Mesendoderm (in vitro differentiated cells): Measurements from ENCODE around the gene QSOX1.

Experiments
- DNase-seq: peaks from one replicate; pipeline ENCODE4 v3.0.0; 2013
- H2AK5ac ChIP-seq: 2 replicates; pipeline ENCODE4 v1.6.1; 2013; ENCODE audit warnings: low read length, inconsistent platforms
- H2BK120ac ChIP-seq: 2 replicates; pipeline ENCODE4 v1.6.1; 2013; ENCODE audit warnings: low read depth, mild to moderate bottlenecking, low read length, moderate library complexity, mixed read lengths
- H2BK15ac ChIP-seq: replicated peaks from 2 replicates; pipeline ENCODE4 v1.6.1; 2013; ENCODE audit warnings: low read depth, mild to moderate bottlenecking, moderate library complexity
- H2BK5ac ChIP-seq: 2 replicates; pipeline ENCODE4 v1.6.1; 2013; ENCODE audit warnings: low read length, inconsistent platforms
- H3K18ac ChIP-seq: 2 replicates; pipeline ENCODE4 v1.6.1; 2013; ENCODE audit warnings: mild to moderate bottlenecking, low read length, mixed read lengths
- H3K23ac ChIP-seq: one replicate; pipeline ENCODE4 v1.6.1; 2013; ENCODE audit warnings: low read length
- H3K27ac ChIP-seq: 2 replicates; pipeline ENCODE4 v1.5.1; 2013; ENCODE audit warnings: low read depth, mild to moderate bottlenecking, inconsistent platforms, low read length, moderate library complexity
- H3K27me3 ChIP-seq: 2 replicates; pipeline ENCODE4 v1.6.1; 2013; ENCODE audit warnings: low read length, control low read depth, mild to moderate bottlenecking, inconsistent platforms; ENCODE audit not compliant: insufficient read depth, poor library complexity
- H3K36me3 ChIP-seq: 2 replicates; pipeline ENCODE4 v1.6.1; 2013; ENCODE audit warnings: low read length, inconsistent platforms; ENCODE audit not compliant: control insufficient read depth, insufficient read depth
- H3K4ac ChIP-seq: one replicate; pipeline ENCODE4 v1.6.1; 2013; ENCODE audit warnings: low read depth, mild to moderate bottlenecking, low read length, moderate library complexity
- H3K4me1 ChIP-seq: 2 replicates; pipeline ENCODE4 v1.6.1; 2013; ENCODE audit warnings: low read depth, low read length, inconsistent platforms; ENCODE audit not compliant: control insufficient read depth
- H3K4me2 ChIP-seq: 2 replicates; pipeline ENCODE4 v1.6.1; 2013; ENCODE audit warnings: low read length
- H3K4me3 ChIP-seq: 2 replicates; pipeline ENCODE4 v1.5.1; 2013; ENCODE audit warnings: mild to moderate bottlenecking, low read length
- H3K56ac ChIP-seq: one replicate; pipeline ENCODE4 v1.6.1; 2013; ENCODE audit warnings: low read length
- H3K79me1 ChIP-seq: 2 replicates; pipeline ENCODE4 v1.6.1; 2013; ENCODE audit warnings: low read length, inconsistent platforms
- H3K79me2 ChIP-seq: 2 replicates; pipeline ENCODE4 v1.6.1; 2013; ENCODE audit warnings: mild to moderate bottlenecking, low read length; ENCODE audit not compliant: control insufficient read depth, insufficient read depth
- H3K9ac ChIP-seq: 2 replicates; pipeline ENCODE4 v1.6.1; 2013; ENCODE audit warnings: low read length, inconsistent platforms
- H4K5ac ChIP-seq: one replicate; pipeline ENCODE4 v1.6.1; 2013; ENCODE audit warnings: low read length
- H4K8ac ChIP-seq: one replicate; pipeline ENCODE4 v1.6.1; 2013; ENCODE audit warnings: low read depth, mild to moderate bottlenecking, control low read depth, low read length, moderate library complexity
- WGBS: extraction: QIAGEN DNeasy Blood & Tissue Kit; methylation state at CpG from one replicate; pipeline ENCODE4 v1.1.7; 2013; ENCODE audit warnings: low lambda C conversion rate, missing lambda C conversion rate; ENCODE audit not compliant: insufficient coverage; ENCODE audit errors: extremely low coverage; 5-methylcytosine and 5-hydroxymethylcytosine counted together

The QSOX1 gene

GRCh38 chr1:180184041-180184440 lies 29.4 kb downstream of the QSOX1 start:
- no peak for DNase-seq
- Histone ChIP-seq H4K8ac (no peak overlapping the region), H2AK5ac (no peak overlapping the region)

DNA sequence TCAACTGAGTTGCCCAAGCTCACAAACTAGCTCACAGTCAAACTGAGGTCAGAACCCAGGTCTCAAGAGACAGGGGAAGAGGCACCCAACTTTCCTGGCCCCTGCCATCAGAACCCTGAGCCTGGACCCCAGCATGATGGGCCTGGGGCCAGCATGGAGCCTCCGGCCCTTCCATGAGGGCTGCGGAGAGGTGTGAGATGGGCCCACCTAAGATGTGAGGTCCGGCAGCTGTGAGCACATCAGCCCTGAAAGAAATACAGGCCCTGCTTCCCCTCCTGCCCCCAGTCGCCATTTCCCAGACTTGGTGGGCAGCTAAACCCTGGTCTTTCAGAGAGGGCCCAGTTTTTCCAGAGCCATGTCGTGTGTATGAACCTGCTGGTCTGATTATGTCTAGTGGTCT lies 30.6 kb downstream of the QSOX1 start:
- no peak overlapping the region for H2BK15ac ChIP-seq
- H4K5ac ChIP-seq = no peak overlapping the region
- H2BK5ac ChIP-seq = no peak overlapping the region
- no peak overlapping the region for H3K23ac ChIP-seq
- DNase-seq = no peak
- H3K9ac ChIP-seq = no peak overlapping the region
- no peak overlapping the region for H3K4ac ChIP-seq
- no peaks in the 10 kb centered on the region for H3K79me2 ChIP-seq
- no peak overlapping the region for H3K18ac ChIP-seq
- H2BK120ac ChIP-seq = no peak overlapping the region
- no CpG with 5 or more reads among the region's 5 CpGs for WGBS
- peaks cover 2% of the 10 kb centered on the region for H3K36me3 ChIP-seq
- no peak overlapping the region for H4K8ac ChIP-seq
- H3K79me1 ChIP-seq = no peaks in the 10 kb centered on the region
- H2AK5ac ChIP-seq = no peak overlapping the region
- H3K4me1 ChIP-seq = no peaks in the 10 kb centered on the region
- no peak overlapping the region for H3K56ac ChIP-seq
- H3K4me2 ChIP-seq = no peak overlapping the region
- no peak overlapping the region for H3K4me3 ChIP-seq
- no peak overlapping the region for H3K27ac ChIP-seq
- H3K27me3 ChIP-seq = no peaks in the 10 kb centered on the region

More at GRCh38 chr1:180184041-180184440, 29.4 kb downstream of the QSOX1 start:
- Histone ChIP-seq H3K36me3 (peaks cover 2% of the 10 kb centered on the region), H4K5ac (no peak overlapping the region), H3K27me3 (no peaks in the 10 kb centered on the region), H3K79me1 (no peaks in the 10 kb centered on the region), H2BK5ac (no peak overlapping the region), H3K4ac (no peak overlapping the region), H2BK120ac (no peak overlapping the region), H3K23ac (no peak overlapping the region), H3K18ac (no peak overlapping the region), H3K56ac (no peak overlapping the region), H3K4me1 (no peaks in the 10 kb centered on the region), H3K79me2 (no peaks in the 10 kb centered on the region), H3K4me3 (no peak overlapping the region), H3K4me2 (no peak overlapping the region), H2BK15ac (no peak overlapping the region), H3K9ac (no peak overlapping the region), H3K27ac (no peak overlapping the region)
- no CpG with 5 or more reads among the region's 9 CpGs for WGBS

DNA sequence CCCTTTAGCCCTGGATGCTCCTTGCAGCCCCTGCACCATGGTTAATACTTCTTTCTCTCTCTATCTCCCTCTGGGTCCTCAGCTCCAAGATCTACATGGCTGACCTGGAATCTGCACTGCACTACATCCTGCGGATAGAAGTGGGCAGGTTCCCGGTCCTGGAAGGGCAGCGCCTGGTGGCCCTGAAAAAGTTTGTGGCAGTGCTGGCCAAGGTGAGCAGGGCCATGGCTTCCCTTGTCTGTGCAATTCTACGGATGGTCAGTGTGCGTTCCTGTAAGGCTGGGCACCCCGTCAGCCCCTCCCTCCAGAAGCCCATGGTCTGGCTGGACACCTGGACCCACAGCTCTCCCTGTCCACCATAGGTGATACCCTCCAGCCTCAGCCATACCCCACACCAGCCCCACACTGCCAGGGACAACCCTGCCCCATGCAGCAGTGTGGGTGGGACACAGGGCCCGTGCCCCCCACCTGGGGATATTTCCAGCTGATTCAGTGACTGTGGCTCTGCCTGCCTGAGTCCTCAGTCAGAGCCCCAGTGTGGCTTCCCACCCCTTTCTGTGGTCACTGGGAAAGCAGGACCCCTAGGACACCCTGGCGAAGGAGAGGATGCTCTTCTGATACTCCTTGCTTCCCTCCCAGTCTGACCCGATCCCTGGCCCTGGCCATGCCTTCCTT lies 31.4 kb downstream of the QSOX1 start:
- Histone ChIP-seq H2BK5ac (no peak overlapping the region), H3K4me1 (no peaks in the 10 kb centered on the region), H4K5ac (no peak overlapping the region), H3K56ac (no peak overlapping the region), H4K8ac (no peak overlapping the region), H2AK5ac (no peak overlapping the region), H3K23ac (no peak overlapping the region), H3K27me3 (no peaks in the 10 kb centered on the region), H3K27ac (no peak overlapping the region), H3K79me1 (no peaks in the 10 kb centered on the region), H3K79me2 (no peaks in the 10 kb centered on the region), H3K4ac (no peak overlapping the region), H3K4me3 (no peak overlapping the region), H2BK15ac (no peak overlapping the region), H3K9ac (no peak overlapping the region), H2BK120ac (no peak overlapping the region), H3K36me3 (peaks cover 2% of the 10 kb centered on the region), H3K18ac (no peak overlapping the region), H3K4me2 (no peak overlapping the region)
- no peak for DNase-seq
- no CpG with 5 or more reads among the region's 9 CpGs for WGBS

DNA sequence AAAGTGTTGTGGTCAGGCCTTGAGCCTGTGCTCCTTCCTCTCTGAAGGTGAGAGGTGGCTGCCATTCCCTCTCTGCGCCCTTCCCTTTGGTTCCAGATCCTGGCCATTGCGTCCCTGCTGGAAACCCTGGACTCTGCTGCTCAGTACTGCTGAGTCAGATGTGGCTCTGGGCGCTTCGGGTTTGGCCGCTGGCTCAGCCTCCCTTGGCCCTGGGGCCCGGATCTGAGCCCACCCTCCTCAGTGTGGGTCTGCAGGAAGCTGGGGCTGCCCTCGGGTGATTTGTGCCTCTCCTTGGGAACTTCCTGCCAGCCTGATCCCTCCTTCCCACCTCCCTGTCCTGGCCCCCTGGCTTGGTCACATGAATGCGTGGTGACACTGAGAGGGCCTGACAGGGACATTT lies 32.2 kb downstream of the QSOX1 start:
- H3K27me3 ChIP-seq = no peaks in the 10 kb centered on the region
- H3K9ac ChIP-seq = no peak overlapping the region
- no peak overlapping the region for H2AK5ac ChIP-seq
- H3K56ac ChIP-seq = no peak overlapping the region
- H3K36me3 ChIP-seq = peaks cover 2% of the 10 kb centered on the region
- H2BK15ac ChIP-seq = no peak overlapping the region
- no peak overlapping the region for H4K8ac ChIP-seq
- no peaks in the 10 kb centered on the region for H3K79me2 ChIP-seq
- H3K4ac ChIP-seq = no peak overlapping the region
- no peak overlapping the region for H3K18ac ChIP-seq
- DNase-seq = peak; percentile 37
- H4K5ac ChIP-seq = no peak overlapping the region
- no peaks in the 10 kb centered on the region for H3K4me1 ChIP-seq
- H3K27ac ChIP-seq = no peak overlapping the region
- H3K4me2 ChIP-seq = no peak overlapping the region
- no peak overlapping the region for H3K4me3 ChIP-seq
- H2BK120ac ChIP-seq = no peak overlapping the region
- no peaks in the 10 kb centered on the region for H3K79me1 ChIP-seq
- H3K23ac ChIP-seq = no peak overlapping the region
- WGBS = no CpG with 5 or more reads among the region's 8 CpGs
- no peak overlapping the region for H2BK5ac ChIP-seq

DNA sequence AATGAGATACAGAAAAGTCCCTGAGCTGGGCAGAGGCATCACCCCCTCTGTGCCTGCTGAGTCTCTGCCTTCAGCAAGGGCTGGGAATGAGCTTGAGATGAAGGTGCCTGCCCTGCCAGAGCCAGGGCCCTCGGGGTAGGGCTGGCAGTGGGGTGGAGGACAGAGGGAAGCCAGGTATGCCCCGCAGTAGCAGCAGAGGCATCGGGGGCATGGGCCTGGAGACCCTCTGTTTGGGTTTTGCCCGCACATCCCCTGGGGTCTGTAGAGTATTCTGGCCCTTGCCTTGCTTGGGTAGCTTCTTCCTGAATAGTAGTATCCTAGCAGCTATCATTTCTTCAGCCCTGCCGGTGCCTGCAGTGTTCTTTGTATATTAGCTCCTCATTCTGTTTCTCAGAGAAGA lies 33.0 kb downstream of the QSOX1 start:
- Histone ChIP-seq H3K4me3 (no peak overlapping the region), H2BK5ac (no peak overlapping the region), H3K27ac (no peak overlapping the region), H3K27me3 (no peaks in the 10 kb centered on the region), H3K36me3 (peaks cover 2% of the 10 kb centered on the region), H2AK5ac (no peak overlapping the region), H4K5ac (no peak overlapping the region), H3K9ac (no peak overlapping the region), H3K4me1 (no peaks in the 10 kb centered on the region), H2BK120ac (no peak overlapping the region), H3K79me2 (no peaks in the 10 kb centered on the region), H3K79me1 (no peaks in the 10 kb centered on the region), H2BK15ac (no peak overlapping the region), H3K4ac (no peak overlapping the region), H3K4me2 (no peak overlapping the region), H3K18ac (no peak overlapping the region), H4K8ac (no peak overlapping the region), H3K23ac (no peak overlapping the region), H3K56ac (no peak overlapping the region)
- DNase-seq = no peak
- no CpG with 5 or more reads among the region's 5 CpGs for WGBS

- no peak overlapping the region for H4K5ac ChIP-seq
- H3K18ac ChIP-seq = no peak overlapping the region
- no peak overlapping the region for H3K4me2 ChIP-seq
- no peak overlapping the region for H2BK15ac ChIP-seq
- H3K36me3 ChIP-seq = peaks cover 2% of the 10 kb centered on the region
- H3K27ac ChIP-seq = no peak overlapping the region
- DNase-seq = peak; percentile 65
- no peak overlapping the region for H2BK5ac ChIP-seq
- no peak overlapping the region for H2AK5ac ChIP-seq
- H3K4ac ChIP-seq = no peak overlapping the region
- no peak overlapping the region for H4K8ac ChIP-seq
- no peak overlapping the region for H3K9ac ChIP-seq
- no CpG with 5 or more reads among the region's 8 CpGs for WGBS
- no peaks in the 10 kb centered on the region for H3K79me2 ChIP-seq
- no peaks in the 10 kb centered on the region for H3K79me1 ChIP-seq
- H3K23ac ChIP-seq = no peak overlapping the region
- no peaks in the 10 kb centered on the region for H3K27me3 ChIP-seq
- no peaks in the 10 kb centered on the region for H3K4me1 ChIP-seq
- H2BK120ac ChIP-seq = no peak overlapping the region
- no peak overlapping the region for H3K56ac ChIP-seq
- H3K4me3 ChIP-seq = no peak overlapping the region
These were observed 33.4 kb downstream of the QSOX1 start for GRCh38 chr1:180188091-180188506.
